ENCODE data around the gene FGD1.
A peak's percentile ranks its signal among the peaks of the same experiment; 100 is the strongest.

Gene FGD1

DNA sequence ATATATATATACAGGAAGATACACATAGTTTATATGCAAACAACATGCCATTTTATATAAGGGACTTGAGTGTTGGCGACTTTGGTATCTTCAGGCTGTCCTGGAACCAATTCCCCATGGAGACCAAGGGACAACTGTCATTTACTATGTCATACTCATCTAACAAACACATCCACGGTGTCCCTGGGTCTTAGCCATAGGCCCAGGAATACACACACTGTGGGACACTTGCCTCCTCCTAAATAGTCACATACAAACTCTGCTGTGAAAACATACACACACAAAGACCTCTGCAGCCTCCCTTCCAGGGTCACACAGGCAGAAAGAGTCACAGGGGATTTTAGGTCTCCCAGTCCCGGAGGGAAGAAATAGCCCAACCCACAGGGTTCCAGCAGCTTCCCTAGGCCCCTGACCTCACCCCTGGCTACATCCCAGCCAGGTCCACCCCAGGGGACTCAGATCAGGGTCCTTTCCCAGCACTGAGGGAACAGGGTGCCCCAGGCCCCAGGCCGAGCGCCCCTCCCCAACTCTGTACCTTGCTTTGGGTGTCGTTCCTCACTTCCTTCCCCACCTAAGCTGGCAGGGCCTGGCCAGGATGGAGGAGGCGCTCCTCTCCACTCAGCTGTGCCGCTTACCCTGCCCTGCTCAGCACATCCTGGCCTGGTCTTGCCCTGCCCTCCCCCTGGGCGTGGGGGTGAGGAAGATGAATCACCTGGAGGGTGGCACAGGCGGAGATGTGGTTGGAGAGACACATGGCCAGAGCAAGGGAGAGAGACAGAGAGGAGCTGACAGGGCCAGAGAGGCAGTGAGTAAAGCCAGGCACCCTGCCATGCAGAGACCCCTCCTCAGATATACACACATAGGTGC, 21.8 kb downstream of the FGD1 start:
- no peak for DNase-seq (ENCODE audit: low spot score)

DNA sequence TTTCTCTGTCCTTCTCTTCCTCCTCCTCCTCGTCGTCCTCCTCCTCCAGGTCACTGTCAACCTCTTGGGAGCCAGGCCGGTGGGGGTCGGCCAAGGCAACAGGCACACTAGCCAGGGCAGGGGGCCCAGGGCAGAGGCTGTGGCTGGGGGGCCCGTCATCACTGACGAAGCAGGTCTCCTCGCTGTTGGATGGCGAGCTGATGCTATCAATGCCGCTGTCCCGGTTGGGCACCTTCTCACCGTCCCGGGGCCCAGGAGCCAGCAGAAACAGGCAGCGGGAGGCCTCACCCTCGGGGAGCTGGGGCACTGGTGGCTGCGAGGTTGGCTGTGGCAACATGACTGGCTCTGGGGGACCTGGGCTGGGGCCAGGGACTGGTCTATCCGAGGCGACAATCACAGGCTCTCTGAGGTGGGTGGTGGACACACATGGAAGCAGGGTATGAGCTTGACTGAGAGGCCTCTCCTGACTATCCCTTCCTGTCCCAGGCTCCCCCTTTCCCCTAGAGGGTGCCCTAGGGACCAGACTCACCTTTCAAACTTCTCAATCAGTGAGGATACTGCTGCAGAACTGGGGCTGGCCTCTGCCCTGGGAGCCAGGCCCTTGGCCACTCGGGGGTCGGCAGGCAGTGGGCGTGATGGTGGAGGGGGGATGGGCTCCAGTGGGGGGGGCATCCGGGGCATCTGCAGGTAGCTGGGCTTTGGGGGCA, 25.8 kb downstream of the FGD1 start:
- DNase-seq (ENCODE audit: low spot score) = no peak

DNA sequence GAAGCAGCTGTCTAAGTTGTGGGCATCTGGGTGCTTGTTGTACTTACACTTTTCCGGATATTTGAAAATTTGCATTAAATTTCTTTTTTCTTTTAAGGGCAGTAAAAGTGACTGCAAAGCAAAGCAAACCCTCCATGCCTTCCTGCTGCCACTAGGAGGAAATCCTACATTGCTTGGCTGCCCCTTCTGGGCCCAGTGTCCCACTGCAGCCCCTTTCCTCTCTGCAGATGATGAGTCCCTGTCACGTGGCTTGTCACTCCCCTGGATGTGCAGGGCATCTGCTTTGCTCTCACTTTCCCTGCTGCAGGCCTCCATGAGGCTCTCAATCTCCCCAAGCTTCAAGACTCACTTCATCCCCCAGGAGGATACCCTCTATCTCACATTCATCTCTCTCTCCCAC, 43.1 kb downstream of the FGD1 start:
- peak; percentile 26 for DNase-seq (ENCODE audit: low spot score)

DNA sequence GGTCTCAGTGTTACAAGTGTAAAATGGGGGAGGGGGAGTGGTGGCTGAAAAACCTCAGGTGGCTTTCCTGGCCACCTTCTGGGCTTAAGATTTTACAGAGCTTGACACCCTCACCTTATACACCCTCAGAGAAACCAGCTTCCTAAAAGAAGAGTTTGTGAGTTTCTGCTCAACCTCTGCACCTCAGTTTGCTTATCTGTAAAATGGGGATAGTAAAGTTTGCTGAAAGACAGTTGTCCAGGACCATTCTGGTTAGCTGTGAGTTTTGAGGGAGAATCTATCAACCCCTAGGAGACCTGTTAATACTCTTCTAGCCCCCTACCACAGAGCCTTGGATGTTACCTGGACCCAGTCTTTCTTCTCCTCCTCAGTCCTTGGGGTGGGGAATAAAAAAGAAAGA, 46.1 kb downstream of the FGD1 start:
- no peak for DNase-seq (ENCODE audit: low spot score)

DNA sequence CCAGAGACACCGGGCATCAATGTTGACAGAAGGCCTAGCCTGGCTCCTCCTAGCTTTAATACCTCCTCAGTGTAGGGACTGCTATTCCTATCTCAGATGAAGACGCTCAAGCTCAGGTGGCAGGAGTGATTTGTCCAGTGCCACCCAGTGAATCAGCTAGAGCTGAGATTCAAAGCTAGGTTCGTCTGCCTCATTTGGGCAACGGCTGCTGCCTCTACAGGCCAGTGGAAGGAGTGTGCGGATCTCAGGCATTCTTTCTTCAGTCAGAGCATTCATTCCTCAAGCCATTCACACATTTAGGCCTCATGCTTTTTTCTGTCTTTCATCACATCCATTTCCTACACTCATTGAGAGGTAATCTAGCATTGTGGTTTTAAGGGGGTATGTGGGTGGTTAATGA, 48.6 kb downstream of the FGD1 start:
- DNase-seq (ENCODE audit: low spot score) = peak; percentile 14

DNA sequence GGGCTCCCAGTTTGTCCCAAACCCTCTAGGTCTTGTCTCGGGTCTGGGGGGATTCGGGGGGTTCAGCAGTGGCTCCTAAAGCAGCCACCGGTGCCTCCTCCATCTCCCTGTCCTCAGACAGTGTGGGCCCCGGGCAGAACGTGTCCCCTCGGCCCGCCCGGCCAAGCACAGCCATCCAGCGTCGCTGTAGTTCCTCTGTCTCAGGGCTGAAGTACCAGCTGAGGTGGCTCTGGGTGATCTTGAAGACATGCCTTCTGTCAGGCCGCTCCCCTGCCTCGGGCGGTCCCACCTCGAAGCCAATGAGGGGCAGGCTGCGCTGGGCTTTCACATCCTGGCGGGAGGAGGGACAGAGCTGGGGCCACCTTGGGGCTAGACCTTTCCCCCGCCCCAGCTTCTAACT, 50.0 kb downstream of the FGD1 start:
- no peak for DNase-seq (ENCODE audit: low spot score)

DNA sequence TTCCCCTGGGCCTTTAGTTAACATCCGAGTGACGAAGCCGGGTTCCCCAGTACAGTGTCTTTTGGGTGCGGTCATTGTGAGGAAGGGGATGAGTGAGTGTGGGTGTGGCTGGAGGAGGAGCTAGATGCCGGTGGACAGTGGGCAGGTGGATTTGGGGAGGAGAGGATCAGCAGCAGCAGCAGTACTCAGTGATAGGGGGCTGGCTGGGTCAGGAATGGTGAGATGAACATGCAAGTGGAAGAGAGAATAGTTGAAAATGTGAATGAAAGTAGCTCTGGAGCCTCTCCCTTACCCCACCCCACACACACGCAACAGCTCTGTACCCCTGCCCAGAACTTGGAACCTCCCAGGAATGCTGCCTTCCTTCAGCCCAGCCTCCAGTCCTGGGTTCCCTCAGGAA, 51.3 kb downstream of the FGD1 start:
- DNase-seq (ENCODE audit: low spot score) = no peak

DNA sequence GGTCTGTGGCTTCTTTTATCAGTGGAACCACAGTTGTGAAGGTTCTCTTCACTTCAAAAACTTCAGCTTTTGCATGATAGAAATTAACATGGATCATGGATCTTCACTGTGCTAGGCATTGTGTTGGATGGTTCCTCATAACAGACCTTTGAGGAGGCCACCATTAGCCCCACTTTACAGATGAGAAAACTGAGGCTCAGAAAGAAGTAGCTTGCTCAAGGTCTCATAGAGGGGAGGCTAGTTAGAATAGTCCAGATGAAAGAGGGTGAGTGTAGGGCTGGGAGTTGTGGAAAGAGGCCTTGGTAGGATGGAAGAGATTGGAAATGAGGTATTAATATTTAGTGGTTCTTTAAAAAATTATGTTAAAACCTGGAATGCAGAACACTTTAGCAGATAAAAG, 53.2 kb downstream of the FGD1 start:
- no peak for DNase-seq (ENCODE audit: low spot score)

DNA sequence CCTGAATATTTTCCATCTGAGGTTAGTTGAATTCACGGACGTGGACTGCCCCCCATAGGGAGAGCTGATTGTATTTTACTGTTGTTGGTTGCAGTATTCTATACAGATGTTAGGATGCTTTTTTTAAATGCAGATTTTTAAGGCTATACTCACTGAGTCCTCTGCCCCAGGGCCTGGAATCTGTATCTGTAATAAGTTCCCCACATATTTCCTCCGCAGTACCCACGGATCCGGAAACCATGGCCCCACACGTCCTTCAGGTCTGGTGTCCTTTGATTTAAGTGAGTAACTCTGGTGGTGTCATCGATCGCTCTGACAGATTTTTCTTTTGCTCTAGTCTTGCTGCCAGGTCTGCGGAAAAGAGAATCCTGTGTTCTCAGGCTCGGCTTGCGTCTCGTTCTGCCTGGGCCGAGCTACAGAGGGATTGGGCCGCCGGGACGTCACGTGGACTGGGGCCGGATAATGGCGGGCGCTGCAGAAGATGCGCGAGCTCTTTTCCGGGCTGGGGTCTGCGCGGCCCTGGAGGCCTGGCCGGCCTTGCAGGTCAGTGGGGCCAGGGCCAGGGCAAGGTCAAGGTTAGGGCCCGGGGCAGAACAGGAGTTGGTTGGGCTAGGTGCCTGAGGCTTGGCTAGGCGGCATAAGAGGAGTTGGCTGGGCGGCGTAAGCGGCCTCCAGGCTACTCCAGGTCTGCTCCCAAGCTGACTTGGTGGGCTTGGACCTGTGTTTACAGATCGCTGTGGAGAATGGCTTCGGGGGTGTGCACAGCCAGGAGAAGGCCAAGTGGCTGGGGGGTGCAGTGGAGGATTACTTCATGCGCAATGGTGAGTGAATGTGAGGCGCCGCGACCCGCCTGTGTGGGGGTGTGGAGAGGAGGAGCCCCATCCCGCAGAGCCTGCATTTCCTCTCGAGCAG, 55.8 kb downstream of the FGD1 start, which contains the start of gene TSR2:
TSS of gene TSR2 (plus strand) at position 445 of the 912 bp plus-strand sequence. CDS start at position 463, 18 bp downstream.
- peak; percentile 67 for DNase-seq (ENCODE audit: low spot score)

DNA sequence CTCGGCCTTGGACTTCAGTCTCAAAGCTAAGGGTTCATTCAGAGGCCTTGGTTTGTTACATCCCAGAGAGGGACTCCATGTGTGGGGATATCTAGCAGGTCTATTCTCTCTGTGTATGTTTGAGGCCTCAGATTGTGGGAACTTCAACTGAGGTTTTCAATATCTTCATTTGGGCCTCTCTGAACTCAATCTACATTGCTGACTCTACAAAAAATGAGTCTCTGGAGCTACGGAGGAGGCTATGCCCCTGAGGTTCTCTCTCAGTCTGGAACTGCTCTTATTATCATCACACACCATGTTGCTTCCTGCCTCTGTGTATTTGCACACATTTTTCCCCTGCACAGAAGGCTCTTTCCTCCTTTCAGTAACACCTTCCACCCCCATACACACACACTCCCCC, 60.9 kb downstream of the FGD1 start:
- DNase-seq (ENCODE audit: low spot score) = no peak

DNA sequence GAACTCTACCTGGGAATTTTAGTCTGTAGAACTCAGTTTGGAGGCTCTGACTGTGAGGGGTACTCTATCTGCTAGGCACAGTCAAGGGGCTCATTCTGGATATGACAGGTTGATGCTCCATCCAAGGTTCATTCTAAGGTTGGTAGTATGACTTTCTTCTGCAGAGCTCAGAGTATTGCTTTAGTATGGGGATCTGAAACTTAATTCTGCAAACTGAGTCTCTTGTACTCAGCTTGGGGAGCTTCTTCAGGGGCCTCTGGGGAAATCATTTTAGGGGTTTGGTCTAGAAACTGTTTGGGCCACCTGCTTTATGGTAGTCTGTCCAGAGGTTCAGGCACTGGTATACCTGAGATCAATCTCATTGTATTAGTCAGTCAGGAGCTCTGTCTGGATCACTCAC, 65.5 kb downstream of the FGD1 start:
- DNase-seq (ENCODE audit: low spot score) = no peak

DNA sequence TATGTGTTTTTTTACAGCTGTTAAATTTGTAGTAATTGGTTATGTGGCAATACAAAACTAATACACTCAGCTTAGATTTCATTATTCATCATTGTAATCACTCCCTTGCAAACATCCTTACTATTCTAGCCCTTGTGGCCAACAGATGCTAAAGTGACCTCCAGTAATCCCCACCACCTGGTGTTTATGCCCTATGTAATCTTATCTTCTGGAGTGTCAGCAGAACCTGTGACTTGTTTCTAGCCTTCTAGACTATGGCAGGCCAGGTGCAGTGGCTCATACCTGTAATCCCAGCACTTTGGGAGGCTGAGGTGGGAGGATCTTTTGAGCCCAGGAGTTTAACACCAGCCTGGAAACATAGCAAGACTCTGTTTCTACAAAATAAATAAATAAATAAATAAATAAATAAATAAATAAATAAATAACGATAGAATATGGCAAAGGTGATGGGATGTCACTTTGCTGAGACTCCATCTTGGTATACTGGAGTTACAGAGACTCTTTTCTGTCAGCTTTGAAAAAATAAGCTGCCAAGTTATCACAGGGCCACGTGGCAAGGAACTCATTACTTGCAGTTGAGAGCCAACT, 68.1 kb downstream of the FGD1 start:
- no peak for DNase-seq (ENCODE audit: low spot score)

DNA sequence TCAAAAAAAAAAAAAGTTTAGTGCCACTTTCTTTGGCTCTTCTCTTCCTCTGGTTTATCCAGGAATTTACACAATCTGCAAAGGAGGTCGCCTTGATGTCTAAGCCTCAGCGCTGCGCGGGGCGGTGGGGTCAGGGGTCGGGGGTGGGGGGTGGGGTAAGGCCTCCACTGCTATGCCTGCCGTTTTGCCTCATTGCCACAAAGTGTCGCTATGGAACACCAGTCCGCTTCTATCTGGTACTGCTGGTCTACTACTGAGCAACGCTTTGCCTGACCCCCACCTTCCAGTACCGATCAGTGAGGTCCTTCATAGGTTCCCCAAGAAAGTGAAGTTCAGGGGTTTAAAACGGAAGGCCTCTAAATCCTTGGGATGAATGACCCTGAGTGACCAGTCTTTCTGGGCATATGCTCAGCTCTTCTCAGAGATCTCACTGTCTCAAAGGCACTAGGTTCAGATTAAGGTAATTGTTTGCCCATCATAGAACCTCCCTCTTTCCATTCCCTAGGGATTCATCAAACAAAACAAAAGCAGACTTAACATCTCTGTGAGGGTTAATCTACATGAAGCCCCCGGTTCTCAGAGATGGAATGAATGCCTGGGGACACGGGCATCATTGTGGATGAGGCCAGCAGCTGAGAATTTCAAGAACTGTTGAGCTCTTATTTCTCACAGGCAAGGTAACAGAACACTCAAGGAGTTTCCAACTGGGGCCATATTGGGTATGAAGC, 72.7 kb downstream of the FGD1 start:
- no peak for DNase-seq (ENCODE audit: low spot score)

DNA sequence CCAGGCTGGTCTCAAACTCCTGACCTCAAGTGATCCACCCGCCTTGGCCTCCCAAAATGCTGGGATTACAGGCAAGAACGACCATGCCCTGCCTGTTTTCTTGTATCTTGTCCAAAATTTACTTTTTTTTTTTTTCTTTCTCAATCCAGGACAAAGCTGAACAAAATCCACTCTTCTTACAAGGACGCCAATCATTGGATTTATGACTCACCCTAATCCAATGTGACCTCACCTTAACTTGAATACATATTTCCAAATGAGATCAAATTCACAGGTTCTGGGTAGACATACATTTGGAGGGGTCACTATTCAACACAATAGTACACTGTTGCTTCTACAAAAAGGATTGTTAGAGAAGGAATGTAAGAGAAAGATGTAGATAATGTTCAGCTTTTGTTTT, 73.9 kb downstream of the FGD1 start:
- no peak for DNase-seq (ENCODE audit: low spot score)

DNA sequence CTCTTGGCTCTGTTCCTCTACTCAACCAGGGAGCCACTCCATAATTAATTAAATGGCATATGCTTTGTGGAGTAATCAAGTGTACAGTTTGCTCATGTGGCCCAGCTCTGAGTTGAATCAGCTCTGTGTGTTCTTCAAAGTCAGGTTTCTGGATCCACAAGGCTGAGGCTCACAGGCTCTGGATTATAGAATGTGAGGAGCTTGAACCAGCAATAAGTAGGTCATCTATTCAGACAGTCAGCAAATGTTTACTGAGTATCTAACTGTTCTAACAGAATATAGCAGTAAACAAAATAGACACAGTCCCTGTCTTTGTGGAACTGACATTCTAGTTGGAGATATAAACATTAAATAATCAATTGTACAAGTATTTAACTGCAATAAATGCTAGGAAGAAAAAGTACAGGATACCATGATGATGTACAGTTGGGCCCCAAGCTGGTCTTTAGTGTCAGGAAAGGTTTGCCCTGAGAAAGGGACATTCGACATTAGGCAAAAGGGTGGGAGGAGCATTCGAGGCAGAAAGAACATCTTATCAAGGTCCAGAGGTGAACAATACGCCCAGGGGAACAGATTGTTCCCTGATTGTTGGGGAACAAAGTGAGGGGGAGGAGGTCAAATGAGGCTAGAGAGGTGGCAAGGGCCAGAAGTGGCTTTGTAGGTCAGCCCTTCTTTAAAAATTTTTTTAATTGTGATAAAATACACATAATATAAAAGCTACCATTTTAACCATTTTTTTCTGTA, 76.3 kb downstream of the FGD1 start:
- no peak for DNase-seq (ENCODE audit: low spot score)

DNA sequence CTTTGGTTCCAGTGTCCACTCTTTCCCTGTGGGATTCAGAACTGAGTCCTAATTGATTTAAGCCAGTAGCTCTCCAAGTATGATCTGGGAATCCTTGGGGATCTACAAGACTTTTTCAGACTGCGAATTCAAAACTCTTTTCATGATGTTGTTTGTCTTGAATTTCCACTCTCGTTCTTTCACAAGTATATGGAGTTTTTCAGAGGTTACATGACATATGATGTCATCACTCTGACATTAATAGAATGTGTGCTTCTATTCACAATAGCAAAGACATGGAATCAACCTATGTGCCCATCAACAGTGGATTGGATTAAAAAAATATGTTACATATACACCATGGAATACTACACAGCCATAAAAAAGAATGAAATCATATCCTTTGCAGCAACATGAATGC, 79.1 kb downstream of the FGD1 start:
- DNase-seq (ENCODE audit: low spot score) = no peak

DNA sequence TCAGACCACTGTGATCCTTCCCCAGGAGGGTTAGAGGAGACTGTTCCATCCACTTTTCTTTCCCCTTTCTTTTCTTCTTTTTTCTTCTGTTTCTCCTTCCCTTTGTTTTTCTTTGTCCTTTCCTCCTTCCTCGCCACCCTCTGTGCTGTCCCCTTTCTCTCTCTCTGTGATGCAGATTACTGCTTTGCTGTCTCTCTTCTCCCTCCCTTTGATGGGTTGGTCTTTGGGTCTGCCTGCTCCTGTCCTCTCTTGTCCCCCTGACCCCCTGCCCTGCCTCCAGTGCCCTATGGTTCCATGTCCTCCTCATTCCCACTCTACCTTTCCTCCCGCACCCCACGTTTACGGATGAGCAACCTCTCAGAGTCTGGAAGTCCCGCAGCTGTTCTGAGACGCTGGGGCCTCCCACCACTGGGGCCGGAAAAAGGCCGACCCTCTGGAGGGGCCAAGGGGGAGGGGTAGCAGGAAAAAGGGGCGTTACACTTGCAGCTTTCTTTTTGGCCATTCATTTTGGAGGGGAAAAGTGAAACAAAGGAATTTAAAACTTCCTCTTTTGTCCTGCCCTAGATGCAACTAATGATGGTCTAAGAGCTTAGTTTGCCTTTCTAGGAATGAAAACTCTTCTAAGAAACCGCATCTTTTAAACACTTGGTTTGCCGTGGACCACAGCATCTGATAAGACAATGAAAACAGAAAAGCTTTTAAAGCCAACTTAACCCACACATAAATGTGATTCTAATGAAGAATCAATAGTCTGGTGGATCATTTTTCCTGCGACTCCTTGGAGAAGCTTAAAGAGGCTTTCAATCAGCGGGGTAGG, 80.3 kb downstream of the FGD1 start:
- no peak for DNase-seq (ENCODE audit: low spot score)

DNA sequence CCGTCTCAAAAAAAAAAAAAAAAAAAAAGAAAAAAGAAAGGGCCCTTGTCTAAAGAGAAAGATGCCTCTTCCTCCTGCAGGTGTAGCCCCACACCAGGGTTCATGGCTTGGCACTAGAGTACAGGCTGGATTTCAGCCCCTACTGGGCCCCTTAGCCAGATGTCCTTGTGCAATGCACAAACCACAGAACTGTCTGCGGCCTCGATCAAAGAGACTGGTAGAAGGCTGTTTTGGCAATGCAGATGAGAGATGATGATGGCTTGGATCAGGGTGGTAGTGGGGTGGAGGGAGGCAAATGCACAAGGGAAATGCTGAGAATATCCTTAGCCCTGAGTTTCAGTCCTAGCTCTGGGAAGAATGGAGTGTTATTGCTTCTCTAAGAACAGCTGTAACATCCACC, 82.3 kb downstream of the FGD1 start:
- no peak for DNase-seq (ENCODE audit: low spot score)

DNA sequence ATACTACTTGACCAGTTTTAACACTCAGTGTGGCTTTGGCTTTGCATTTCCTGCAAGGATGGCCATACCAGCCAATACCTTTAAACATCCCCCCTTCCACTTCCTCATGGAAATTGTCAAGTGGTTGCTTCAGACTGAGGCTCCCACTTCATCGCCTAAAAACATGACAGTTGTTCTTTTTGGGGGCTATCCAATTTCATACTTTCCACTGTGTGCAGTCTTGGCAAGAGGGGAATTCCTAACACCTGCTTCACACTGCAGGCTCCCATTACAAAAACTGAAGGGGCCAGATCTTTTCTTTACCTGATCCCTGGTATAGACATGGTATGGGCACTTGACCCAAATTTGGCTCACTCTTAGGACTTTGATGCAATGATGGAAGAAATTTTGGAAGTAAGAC, 84.3 kb downstream of the FGD1 start:
- DNase-seq (ENCODE audit: low spot score) = no peak

DNA sequence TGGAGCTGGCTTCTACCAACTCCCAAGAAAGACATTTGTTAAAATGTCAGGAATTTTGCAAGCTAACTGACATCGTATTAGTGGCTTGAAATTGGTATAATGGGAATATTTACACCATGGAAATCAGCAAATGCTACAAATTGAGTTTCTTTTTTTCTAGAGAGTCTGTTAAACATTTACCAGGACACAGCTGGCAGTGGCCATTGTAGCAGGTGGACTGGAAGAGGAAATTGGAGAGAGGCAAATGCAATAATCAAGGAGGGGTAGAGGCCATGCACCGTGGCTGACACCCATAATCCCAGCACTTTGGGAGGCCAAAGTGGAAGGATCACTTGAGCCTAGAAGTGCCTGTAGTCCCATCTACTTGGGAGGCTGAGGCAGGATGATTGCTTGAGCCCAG, 88.8 kb downstream of the FGD1 start:
- DNase-seq (ENCODE audit: low spot score) = no peak

Data from hepatic stellate cell (primary cell).